Activated naive CD8-positive, alpha-beta T cell (primary cell): ENCODE data around the gene CNTROB.
A peak's percentile ranks its signal among the peaks of the same experiment; 100 is the strongest.

Experiments used
- H3K27ac Mint-ChIP-seq: one replicate; pipeline ENCODE4 v1.8.0; 2021; ENCODE audit warnings: mixed read lengths
- H3K27me3 Mint-ChIP-seq: one replicate; pipeline ENCODE4 v1.8.0; 2021; ENCODE audit warnings: mixed read lengths
- H3K36me3 Mint-ChIP-seq: one replicate; pipeline ENCODE4 v1.8.0; 2021; ENCODE audit warnings: mixed read lengths
- H3K4me1 Mint-ChIP-seq: one replicate; pipeline ENCODE4 v1.8.0; 2021; ENCODE audit warnings: low read depth, mixed read lengths
- H3K4me3 Mint-ChIP-seq: one replicate; pipeline ENCODE4 v1.8.0; 2021; ENCODE audit warnings: mild to moderate bottlenecking, mixed read lengths
- H3K9me3 Mint-ChIP-seq: one replicate; pipeline ENCODE4 v1.8.0; 2021; ENCODE audit warnings: low read depth, mixed read lengths

The CNTROB gene

DNA sequence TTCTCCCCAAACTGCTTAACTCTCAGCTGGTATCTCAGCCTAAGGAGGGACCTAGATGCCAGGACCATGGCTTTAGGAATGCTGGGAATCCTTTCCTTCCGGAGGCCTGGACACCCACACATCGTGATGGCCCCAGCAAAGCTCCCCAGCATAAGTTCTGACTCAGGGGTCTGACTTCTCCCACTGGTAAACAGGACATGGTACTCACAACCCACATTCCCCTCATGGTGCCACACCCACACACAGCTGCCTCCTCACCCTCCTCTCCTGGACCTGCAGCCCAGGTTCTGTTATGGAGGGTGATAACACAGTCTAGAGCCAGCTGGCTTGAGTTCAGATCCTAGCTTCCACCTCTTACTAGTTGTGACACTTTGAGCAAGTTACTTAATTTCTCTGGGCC, 15.2 kb upstream of the CNTROB start:
- Mint-ChIP-seq H3K27me3 (no peaks in the 10 kb centered on the region), H3K4me1 (peaks cover 33% of the 10 kb centered on the region), H3K4me3 (peak overlapping the region; percentile 83), H3K9me3 (no peaks in the 10 kb centered on the region), H3K36me3 (no peaks in the 10 kb centered on the region), H3K27ac (peak overlapping the region; percentile 87)

GRCh38 chr17:7922269-7922844, 9.6 kb upstream of the CNTROB start:
- Mint-ChIP-seq H3K27ac (peak overlapping the region; percentile 89), H3K4me3 (peak overlapping the region; percentile 78), H3K9me3 (no peaks in the 10 kb centered on the region), H3K36me3 (no peaks in the 10 kb centered on the region), H3K27me3 (no peaks in the 10 kb centered on the region), H3K4me1 (peaks cover 22% of the 10 kb centered on the region)

GRCh38 chr17:7922845-7923628, 9.0 kb upstream of the CNTROB start:
- Mint-ChIP-seq H3K36me3 (no peaks in the 10 kb centered on the region), H3K9me3 (no peaks in the 10 kb centered on the region), H3K27ac (peak overlapping the region; percentile 89), H3K4me1 (peaks cover 23% of the 10 kb centered on the region), H3K27me3 (no peaks in the 10 kb centered on the region), H3K4me3 (peak overlapping the region; percentile 78)

- Mint-ChIP-seq H3K4me1 (peaks cover 25% of the 10 kb centered on the region), H3K36me3 (no peaks in the 10 kb centered on the region), H3K27me3 (no peaks in the 10 kb centered on the region), H3K4me3 (no peak overlapping the region), H3K9me3 (no peaks in the 10 kb centered on the region), H3K27ac (no peak overlapping the region)
Observed at GRCh38 chr17:7927596-7927995, 4.4 kb upstream of the CNTROB start.

DNA sequence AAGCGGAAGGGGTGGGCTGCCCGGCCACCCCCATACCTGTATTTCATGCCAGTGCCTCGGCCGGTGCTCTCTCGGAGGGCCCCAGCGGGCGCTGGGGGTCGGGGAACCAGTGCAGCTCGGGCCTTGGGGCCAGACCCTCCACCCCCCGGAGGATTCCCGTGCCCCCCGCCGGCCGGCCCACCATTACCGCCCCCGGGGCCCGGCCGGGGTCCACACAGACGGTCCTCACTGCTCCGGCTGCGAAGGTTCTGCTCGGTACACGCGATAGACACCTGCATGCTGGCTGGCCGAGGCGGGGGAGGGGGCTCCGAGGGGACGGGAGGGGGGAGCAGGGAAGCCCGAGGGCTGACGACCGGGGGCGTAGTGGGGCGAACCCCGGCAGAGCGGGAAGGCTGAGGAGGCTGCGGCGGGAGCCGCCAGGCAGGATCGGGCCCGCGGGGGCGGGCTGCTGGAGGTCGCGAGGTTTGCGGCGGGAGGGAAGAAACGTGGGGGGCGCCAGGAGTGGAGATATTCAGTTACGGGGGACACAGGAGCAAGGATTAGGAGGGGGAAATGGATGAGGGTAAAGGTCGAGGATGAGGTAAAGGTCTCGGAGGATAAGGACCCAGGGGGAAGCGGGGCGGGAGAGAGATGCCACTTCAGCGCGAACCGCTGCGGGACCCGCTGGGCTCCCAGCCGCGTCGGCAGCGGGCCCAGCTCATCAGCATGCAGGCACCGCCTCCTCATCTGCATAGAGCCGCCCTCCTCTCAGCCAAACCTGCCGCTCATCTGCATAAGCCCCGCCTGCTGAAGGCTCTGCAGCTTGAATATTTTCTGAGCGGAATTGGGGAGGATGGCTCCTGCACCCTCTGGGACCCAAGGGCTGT, 2.6 kb upstream of the CNTROB start, which contains the start of gene KCNAB3:
Gene KCNAB3, minus strand, starts transcription at position 699 of the 866 bp plus-strand sequence. Its CDS starts 421 bp downstream, at position 278.
- Mint-ChIP-seq H3K27ac (peak within 1 kb of the TSS; percentile 58), H3K4me1 (peaks cover 30% of the 10 kb centered on the region), H3K36me3 (no peaks in the 10 kb centered on the region), H3K27me3 (no peaks in the 10 kb centered on the region), H3K4me3 (peak within 1 kb of the TSS; percentile 98), H3K9me3 (no peaks in the 10 kb centered on the region)

DNA sequence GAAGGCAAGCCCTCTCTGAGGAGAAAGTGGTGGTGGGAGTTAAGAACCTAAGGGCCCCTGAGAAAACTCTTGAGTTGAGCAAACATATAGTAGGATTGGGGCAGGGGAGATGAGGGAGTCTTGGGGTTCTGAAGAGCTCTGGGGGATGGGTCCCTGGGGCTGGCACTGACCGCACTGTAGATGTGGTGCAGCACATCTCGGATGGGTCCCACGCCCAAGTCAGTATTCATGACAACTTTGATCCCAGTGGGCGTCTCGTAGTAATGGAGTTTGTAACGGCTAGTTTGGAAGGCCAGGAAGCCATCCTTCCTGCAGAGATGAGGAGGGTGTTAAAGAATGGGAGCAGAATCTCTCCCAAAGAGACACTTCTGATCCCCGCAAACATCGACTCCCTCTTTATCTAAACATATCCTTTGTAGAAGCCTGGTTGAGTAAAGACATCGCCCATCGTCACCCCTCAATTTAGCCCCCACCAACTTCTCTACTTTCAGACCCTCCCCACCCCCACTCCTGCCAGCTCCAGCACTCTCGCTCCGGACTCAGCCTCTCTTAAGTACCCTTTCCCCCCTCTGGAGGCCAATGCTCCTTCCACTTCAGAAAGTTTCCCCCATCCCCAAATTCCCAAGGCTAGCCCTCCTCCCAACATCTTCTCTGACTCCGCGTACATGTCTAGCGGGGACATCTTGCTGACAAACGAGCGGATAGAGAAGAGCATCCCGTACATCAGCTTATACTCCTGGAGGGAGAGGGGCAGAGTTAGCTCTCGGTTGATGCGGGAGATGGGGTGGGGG, 970 bp upstream of the CNTROB start:
- Mint-ChIP-seq H3K9me3 (no peaks in the 10 kb centered on the region), H3K27ac (peak overlapping the region; percentile 58), H3K36me3 (peaks cover 2% of the 10 kb centered on the region), H3K4me1 (peaks cover 36% of the 10 kb centered on the region), H3K4me3 (peak overlapping the region; percentile 98), H3K27me3 (no peaks in the 10 kb centered on the region)

GRCh38 chr17:7932483-7932891, 481 bp downstream of the CNTROB start:
- H3K9me3 Mint-ChIP-seq, result no peaks in the 10 kb centered on the region
- peaks cover 36% of the 10 kb centered on the region for H3K4me1 Mint-ChIP-seq
- H3K27ac Mint-ChIP-seq, result peak overlapping the region; percentile 97
- peaks cover 6% of the 10 kb centered on the region for H3K36me3 Mint-ChIP-seq
- peak overlapping the region; percentile 98 for H3K4me3 Mint-ChIP-seq
- H3K27me3 Mint-ChIP-seq, result no peaks in the 10 kb centered on the region

- no peaks in the 10 kb centered on the region for H3K27me3 Mint-ChIP-seq
- H3K4me3 Mint-ChIP-seq, result peak overlapping the region; percentile 98
- H3K27ac Mint-ChIP-seq, result peak overlapping the region; percentile 97
- H3K9me3 Mint-ChIP-seq, result no peaks in the 10 kb centered on the region
- peaks cover 6% of the 10 kb centered on the region for H3K36me3 Mint-ChIP-seq
- peaks cover 35% of the 10 kb centered on the region for H3K4me1 Mint-ChIP-seq
Observed at GRCh38 chr17:7932949-7933348, 943 bp downstream of the CNTROB start.

GRCh38 chr17:7935859-7936258, 3.9 kb downstream of the CNTROB start:
- Mint-ChIP-seq H3K4me1 (peaks cover 30% of the 10 kb centered on the region), H3K36me3 (peaks cover 13% of the 10 kb centered on the region), H3K9me3 (no peaks in the 10 kb centered on the region), H3K27ac (no peak overlapping the region), H3K27me3 (no peaks in the 10 kb centered on the region), H3K4me3 (no peak overlapping the region)

DNA sequence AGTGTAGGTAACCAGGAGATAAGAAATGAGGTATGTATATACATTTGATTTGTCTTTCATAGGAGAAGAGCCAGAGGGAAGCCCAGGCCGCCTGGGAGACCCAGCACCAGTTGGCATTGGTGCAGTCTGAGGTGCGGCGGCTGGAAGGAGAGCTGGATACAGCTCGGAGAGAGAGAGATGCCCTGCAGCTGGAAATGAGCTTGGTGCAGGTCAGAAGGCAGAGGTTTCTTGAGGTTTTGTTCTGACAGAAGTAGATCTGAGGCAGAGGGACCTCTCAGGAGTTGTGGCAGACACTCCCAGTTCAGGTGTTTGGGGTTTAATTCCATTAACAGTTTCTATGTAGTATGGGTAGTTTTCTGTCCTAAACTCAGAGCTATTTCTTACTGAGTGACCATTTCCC, 8.0 kb downstream of the CNTROB start:
- H3K4me3 Mint-ChIP-seq, result no peak overlapping the region
- H3K4me1 Mint-ChIP-seq, result peaks cover 3% of the 10 kb centered on the region
- H3K27ac Mint-ChIP-seq, result no peak overlapping the region

DNA sequence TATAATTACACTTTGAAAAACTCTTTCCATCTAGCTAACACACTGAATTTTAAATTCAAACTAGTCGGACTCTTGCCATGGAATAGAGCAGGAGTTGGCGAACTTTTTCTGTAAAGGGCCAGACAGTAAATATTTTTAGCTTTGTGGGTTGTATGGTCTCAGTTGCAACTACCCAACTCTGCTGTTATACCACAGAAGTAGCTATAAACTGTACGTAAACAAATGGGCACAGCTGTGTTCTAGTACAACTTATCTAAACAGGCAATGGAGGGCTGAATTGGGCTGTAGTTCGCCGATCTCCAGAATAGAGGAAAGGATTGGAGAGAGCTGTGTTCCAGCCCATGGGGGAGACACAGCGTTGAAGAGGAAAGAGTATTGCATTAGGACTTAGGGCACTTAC, 8.7 kb downstream of the CNTROB start:
- Mint-ChIP-seq H3K4me3 (no peak overlapping the region), H3K4me1 (peaks cover under 1% of the 10 kb centered on the region), H3K27me3 (no peaks in the 10 kb centered on the region), H3K27ac (no peak overlapping the region), H3K9me3 (no peaks in the 10 kb centered on the region), H3K36me3 (peaks cover 14% of the 10 kb centered on the region)

More for the DNA sequence above, 8.0 kb downstream of the CNTROB start:
- Mint-ChIP-seq H3K9me3 (no peaks in the 10 kb centered on the region), H3K27me3 (no peaks in the 10 kb centered on the region), H3K36me3 (peaks cover 16% of the 10 kb centered on the region)

DNA sequence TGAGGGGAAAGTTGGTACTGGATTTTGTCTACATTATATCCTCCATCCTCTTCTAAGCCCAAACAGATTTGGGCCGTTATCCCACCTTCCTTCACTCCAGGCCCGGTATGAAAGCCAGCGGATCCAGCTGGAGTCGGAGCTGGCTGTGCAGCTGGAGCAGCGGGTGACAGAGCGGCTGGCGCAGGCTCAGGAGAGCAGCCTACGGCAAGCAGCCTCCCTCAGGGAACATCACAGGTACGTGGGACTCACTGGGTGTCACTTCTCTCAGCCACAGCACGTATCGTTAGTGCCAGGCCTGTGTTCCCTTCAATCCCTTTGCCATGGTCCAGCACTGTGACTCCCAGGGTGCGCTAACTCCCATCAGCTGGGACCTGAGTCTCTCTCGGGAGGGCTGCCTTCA, 11.3 kb downstream of the CNTROB start:
- Mint-ChIP-seq H3K9me3 (no peaks in the 10 kb centered on the region), H3K27me3 (no peaks in the 10 kb centered on the region), H3K4me1 (no peaks in the 10 kb centered on the region), H3K36me3 (peaks cover 13% of the 10 kb centered on the region), H3K4me3 (no peak overlapping the region), H3K27ac (no peak overlapping the region)

DNA sequence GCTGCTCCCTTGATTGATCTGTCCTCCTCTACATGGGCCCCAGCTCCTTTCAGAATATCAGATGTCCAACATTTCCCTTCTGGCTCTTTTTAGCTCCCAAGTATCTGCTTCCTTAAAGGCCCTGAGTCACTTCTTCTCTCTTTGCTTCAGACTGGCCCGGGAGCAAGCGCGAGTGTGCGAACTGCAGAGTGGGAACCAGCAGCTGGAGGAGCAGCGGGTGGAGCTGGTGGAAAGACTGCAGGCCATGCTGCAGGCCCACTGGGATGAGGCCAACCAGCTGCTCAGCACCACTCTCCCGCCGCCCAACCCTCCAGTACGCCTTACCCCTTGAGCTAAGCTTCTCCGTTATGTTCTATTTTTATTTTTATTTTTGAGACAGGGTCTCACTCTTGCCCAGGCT, 12.3 kb downstream of the CNTROB start:
- no peak overlapping the region for H3K4me3 Mint-ChIP-seq
- peaks cover 17% of the 10 kb centered on the region for H3K36me3 Mint-ChIP-seq
- H3K9me3 Mint-ChIP-seq, result no peaks in the 10 kb centered on the region
- no peaks in the 10 kb centered on the region for H3K4me1 Mint-ChIP-seq
- no peak overlapping the region for H3K27ac Mint-ChIP-seq
- no peaks in the 10 kb centered on the region for H3K27me3 Mint-ChIP-seq

GRCh38 chr17:7945651-7946050, 13.6 kb downstream of the CNTROB start:
- peaks cover 17% of the 10 kb centered on the region for H3K36me3 Mint-ChIP-seq
- H3K4me3 Mint-ChIP-seq, result no peak overlapping the region
- H3K9me3 Mint-ChIP-seq, result no peaks in the 10 kb centered on the region
- peaks cover 4% of the 10 kb centered on the region for H3K4me1 Mint-ChIP-seq
- no peak overlapping the region for H3K27ac Mint-ChIP-seq
- H3K27me3 Mint-ChIP-seq, result no peaks in the 10 kb centered on the region
